ENCODE results near the gene MID1.

The MID1 gene

GRCh38 chrX:10415306-10416001 lies 204.9 kb downstream of the MID1 start:
- H2AFZ ChIP-seq (ENCODE audit: low read depth, low read length) = no peak overlapping the region

GRCh38 chrX:10414862-10415261 lies 205.5 kb downstream of the MID1 start:
- H3K27ac ChIP-seq (ENCODE audit: low read length) = no peak overlapping the region
- no peak overlapping the region for H3K4me2 ChIP-seq (ENCODE audit: insufficient read depth, low read length)
- no peak overlapping the region for H2AFZ ChIP-seq (ENCODE audit: low read depth, low read length)
- TF ChIP-seq EZH2 (IDR thresholded peaks at IDR 0.05; ENCODE audit: borderline replicate concordance, low read depth, low read length, severe bottlenecking) (no peak), CTCF (IDR thresholded peaks at IDR 0.05; ENCODE audit: borderline replicate concordance, extremely low read depth, low read length, poor library complexity, severe bottlenecking) (no peak)
- H3K4me3 ChIP-seq (ENCODE audit: low read depth in 1 of 2, low read length in 2 of 2) = no peak overlapping the region
- H3K9ac ChIP-seq (ENCODE audit: low read depth, low read length) = no peak overlapping the region
- no peaks in the 10 kb centered on the region for H3K9me3 ChIP-seq (ENCODE audit: insufficient read depth, low read length, severe bottlenecking)
- H3K36me3 ChIP-seq (ENCODE audit: insufficient read depth, low read length) = no peaks in the 10 kb centered on the region
- H4K20me1 ChIP-seq (ENCODE audit: insufficient read depth, low read length) = no peaks in the 10 kb centered on the region
- H3K79me2 ChIP-seq (ENCODE audit: insufficient read depth, low read length) = no peaks in the 10 kb centered on the region
- H3K27me3 ChIP-seq (ENCODE audit: insufficient read depth, low read length, poor library complexity) = no peaks in the 10 kb centered on the region
- H3K4me1 ChIP-seq (ENCODE audit: insufficient read depth, low read length) = no peaks in the 10 kb centered on the region
- no peak for ATAC-seq (ENCODE audit: insufficient read depth, low read depth)
- DNase-seq = no peak

More at GRCh38 chrX:10415306-10416001, 204.9 kb downstream of the MID1 start:
- H4K20me1 ChIP-seq (ENCODE audit: insufficient read depth, low read length) = no peaks in the 10 kb centered on the region
- DNase-seq (no peak), ATAC-seq (ENCODE audit: insufficient read depth, low read depth) (no peak)
- H3K9me3 ChIP-seq (ENCODE audit: insufficient read depth, low read length, severe bottlenecking) = no peaks in the 10 kb centered on the region
- no peak overlapping the region for H3K9ac ChIP-seq (ENCODE audit: low read depth, low read length)
- no peaks in the 10 kb centered on the region for H3K27me3 ChIP-seq (ENCODE audit: insufficient read depth, low read length, poor library complexity)
- no peaks in the 10 kb centered on the region for H3K79me2 ChIP-seq (ENCODE audit: insufficient read depth, low read length)
- H3K4me3 ChIP-seq (ENCODE audit: low read depth in 1 of 2, low read length in 2 of 2) = no peak overlapping the region
- H3K36me3 ChIP-seq (ENCODE audit: insufficient read depth, low read length) = no peaks in the 10 kb centered on the region
- H3K4me1 ChIP-seq (ENCODE audit: insufficient read depth, low read length) = no peaks in the 10 kb centered on the region
- TF ChIP-seq CTCF (IDR thresholded peaks at IDR 0.05; ENCODE audit: borderline replicate concordance, extremely low read depth, low read length, poor library complexity, severe bottlenecking) = no peak
- no peak for TF ChIP-seq EZH2 (IDR thresholded peaks at IDR 0.05; ENCODE audit: borderline replicate concordance, low read depth, low read length, severe bottlenecking)
- H3K27ac ChIP-seq (ENCODE audit: low read length) = no peak overlapping the region
- no peak overlapping the region for H3K4me2 ChIP-seq (ENCODE audit: insufficient read depth, low read length)

GRCh38 chrX:10414156-10414824 lies 206.1 kb downstream of the MID1 start:
- H3K27ac ChIP-seq (ENCODE audit: low read length) = no peak overlapping the region
- no peak for DNase-seq
- H4K20me1 ChIP-seq (ENCODE audit: insufficient read depth, low read length) = no peaks in the 10 kb centered on the region
- ATAC-seq (ENCODE audit: insufficient read depth, low read depth) = no peak
- no peak overlapping the region for H3K4me2 ChIP-seq (ENCODE audit: insufficient read depth, low read length)
- H3K9ac ChIP-seq (ENCODE audit: low read depth, low read length) = no peak overlapping the region
- H3K4me1 ChIP-seq (ENCODE audit: insufficient read depth, low read length) = no peaks in the 10 kb centered on the region
- H3K27me3 ChIP-seq (ENCODE audit: insufficient read depth, low read length, poor library complexity) = no peaks in the 10 kb centered on the region
- H3K9me3 ChIP-seq (ENCODE audit: insufficient read depth, low read length, severe bottlenecking) = no peaks in the 10 kb centered on the region
- H3K36me3 ChIP-seq (ENCODE audit: insufficient read depth, low read length) = no peaks in the 10 kb centered on the region
- no peak for TF ChIP-seq CTCF (IDR thresholded peaks at IDR 0.05; ENCODE audit: borderline replicate concordance, extremely low read depth, low read length, poor library complexity, severe bottlenecking)
- no peak for TF ChIP-seq EZH2 (IDR thresholded peaks at IDR 0.05; ENCODE audit: borderline replicate concordance, low read depth, low read length, severe bottlenecking)
- H2AFZ ChIP-seq (ENCODE audit: low read depth, low read length) = no peak overlapping the region
- H3K79me2 ChIP-seq (ENCODE audit: insufficient read depth, low read length) = no peaks in the 10 kb centered on the region
- H3K4me3 ChIP-seq (ENCODE audit: low read depth in 1 of 2, low read length in 2 of 2) = no peak overlapping the region
